Gastroesophageal sphincter (tissue), 4 donors: ENCODE measurements around the gene DZIP1L. TPM values are rescaled to one million over a fixed set of nuclear protein-coding genes. Genes with fewer than 3 reads are reported as not detected.

Experiments
- ATAC-seq: fragments of 150-250 bp; one replicate; pipeline ENCODE4 v1.9.1; 2016; ENCODE audit warnings: mild to moderate bottlenecking, moderate library complexity
- H3K27ac ChIP-seq, 4 donors: fragments of 200-600 bp; sonication (generic) in 3 of 4; 1 replicate in 3 of 4; 2 replicates in 1 of 4; pipeline ENCODE4 v1.5.1; 2016 to 2019
- H3K27me3 ChIP-seq: fragments of 200-600 bp; sonication (generic); one replicate; pipeline ENCODE4 v1.5.1; 2019
- H3K36me3 ChIP-seq, 2 donors: fragments of 200-600 bp; sonication (generic); one replicate each; pipeline ENCODE4 v1.5.1; 2019; ENCODE audit warnings: control low read depth in 1 of 2
- H3K4me1 ChIP-seq, 3 donors: fragments of 200-600 bp; sonication (generic); 1 replicate in 2 of 3; 2 replicates in 1 of 3; pipeline ENCODE4 v1.5.1; 2016 to 2019; ENCODE audit warnings: control low read depth in 2 of 3
- H3K4me3 ChIP-seq, 2 donors: fragments of 200-600 bp; sonication (generic); one replicate each; pipeline ENCODE4 v1.5.1; 2019; ENCODE audit warnings: mild to moderate bottlenecking in 1 of 2, moderate library complexity in 1 of 2
- H3K9me3 ChIP-seq, 3 donors: fragments of 200-600 bp; sonication (generic); one replicate each; pipeline ENCODE4 v1.5.1; 2017 to 2019; ENCODE audit warnings: control low read depth in 2 of 3
- CTCF ChIP-seq, 4 experiments: fragments of 200-600 bp in 2 of 4; fragments of 450-650 bp in 2 of 4; sonication (generic) in 1 of 4; IDR thresholded peaks; one replicate each; pipeline ENCODE4 v1.5.1; 2017 to 2019; ENCODE audit warnings: antibody characterized with exemption in 4 of 4, mild to moderate bottlenecking in 2 of 4, moderate library complexity in 2 of 4
- EP300 ChIP-seq: sonication (generic); formaldehyde crosslinking; IDR thresholded peaks from one replicate; pipeline ENCODE4 v1.6.1; 2017; ENCODE audit warnings: antibody characterized with exemption, mild to moderate bottlenecking
- POLR2A ChIP-seq, 2 donors: fragments of 450-650 bp; IDR thresholded peaks; one replicate each; pipeline ENCODE4 v1.6.1; 2017; ENCODE audit warnings: antibody characterized with exemption in 2 of 2, mild to moderate bottlenecking in 2 of 2, moderate library complexity in 1 of 2
- POLR2AphosphoS5 ChIP-seq: sonication (generic); formaldehyde crosslinking; IDR thresholded peaks from one replicate; pipeline ENCODE4 v1.6.1; 2017; ENCODE audit warnings: antibody characterized with exemption
- WGBS, 2 donors: methylation state at CpG; one replicate each; pipeline ENCODE4 v1.1.5; 2018; ENCODE audit warnings: low coverage in 1 of 2; 5-methylcytosine and 5-hydroxymethylcytosine counted together
- total RNA-seq, 4 donors: library from RNA; depleted of rRNA; stranded (reverse); fragments of >200 nt; gene quantifications; one replicate each; pipeline ENCODE4 v1.1.0, GENCODE V29; 2016

The DZIP1L gene
- total RNA-seq, 4 donors from 2014 or later = 5.3 to 47.9 (median 18.6) TPM

GRCh38 chr3:138049157-138049919, 66.1 kb downstream of the DZIP1L start:
- Histone ChIP-seq H3K27me3 (no peaks in the 10 kb centered on the region), H3K4me3 (no peak overlapping the region), H3K27ac (no peak overlapping the region), H3K4me1 (peaks cover 0 to 6% (median 0%) of the 10 kb centered on the region in 3 donors), H3K36me3 (peaks cover 0 to 36% of the 10 kb centered on the region in 2 donors), H3K9me3 (no peaks in the 10 kb centered on the region)
- ATAC-seq = no peak
- TF ChIP-seq POLR2AphosphoS5 = no peak
- TF ChIP-seq POLR2A (IDR thresholded peaks at IDR 0.05) = no peak
- no peak for TF ChIP-seq CTCF (IDR thresholded peaks at IDR 0.05)
- TF ChIP-seq EP300 = no peak
- 85 to 87% methylated on average over 4 to 7 of the region's 9 CpGs for WGBS, 2 donors

- WGBS, 2 donors = 73 to 86% methylated on average over 3 to 5 of the region's 5 CpGs
- Histone ChIP-seq H3K27me3 (no peaks in the 10 kb centered on the region), H3K9me3 (no peaks in the 10 kb centered on the region), H3K27ac (no peak overlapping the region), H3K4me1 (peaks cover 0 to 12% (median 0%) of the 10 kb centered on the region in 3 donors), H3K4me3 (no peak overlapping the region), H3K36me3 (peaks cover 0 to 31% of the 10 kb centered on the region in 2 donors)
- no peak for TF ChIP-seq CTCF (IDR thresholded peaks at IDR 0.05)
- no peak for TF ChIP-seq POLR2A (IDR thresholded peaks at IDR 0.05)
- no peak for TF ChIP-seq EP300
- no peak for TF ChIP-seq POLR2AphosphoS5
- no peak for ATAC-seq
These were observed 67.7 kb downstream of the DZIP1L start for GRCh38 chr3:138047596-138048158.

GRCh38 chr3:138046955-138047354, 68.5 kb downstream of the DZIP1L start:
- 30% methylated on average over 3 of the region's 3 CpGs; no CpG with 5 or more reads in 1 of the 2 donors for WGBS, 2 donors
- TF ChIP-seq POLR2A (IDR thresholded peaks at IDR 0.05) (no peak), CTCF (IDR thresholded peaks at IDR 0.05) (no peak), POLR2AphosphoS5 (no peak), EP300 (no peak)
- ATAC-seq = no peak
- H3K9me3 ChIP-seq = no peaks in the 10 kb centered on the region
- H3K4me1 ChIP-seq = peaks cover 0 to 10% (median 0%) of the 10 kb centered on the region in 3 donors
- no peak overlapping the region for H3K4me3 ChIP-seq
- peaks cover 0 to 31% of the 10 kb centered on the region in 2 donors for H3K36me3 ChIP-seq
- H3K27me3 ChIP-seq = no peaks in the 10 kb centered on the region
- no peak overlapping the region for H3K27ac ChIP-seq

GRCh38 chr3:138046085-138046484, 69.3 kb downstream of the DZIP1L start:
- peaks cover 0 to 31% of the 10 kb centered on the region in 2 donors for H3K36me3 ChIP-seq
- TF ChIP-seq CTCF (IDR thresholded peaks at IDR 0.05) (no peak), POLR2AphosphoS5 (no peak), POLR2A (IDR thresholded peaks at IDR 0.05) (no peak), EP300 (no peak)
- H3K9me3 ChIP-seq = no peaks in the 10 kb centered on the region
- WGBS, 2 donors = 91 to 93% methylated on average over 3 of the region's 3 CpGs
- H3K4me3 ChIP-seq = no peak overlapping the region
- peaks cover 0 to 6% (median 0%) of the 10 kb centered on the region in 3 donors for H3K4me1 ChIP-seq
- no peak overlapping the region for H3K27ac ChIP-seq
- H3K27me3 ChIP-seq = no peaks in the 10 kb centered on the region
- no peak for ATAC-seq
